Measurements from ENCODE around the gene NUDC.

Gene NUDC

GRCh38 chr1:26888231-26888630 lies 33.3 kb upstream of the NUDC start:
- no peak for DNase-seq (ENCODE audit: low spot score)
- TF ChIP-seq CTCF (IDR thresholded peaks at IDR 0.05; ENCODE audit: extremely low read depth, missing control alignments): no peak

GRCh38 chr1:26889551-26890466 lies 31.7 kb upstream of the NUDC start, which contains the start of gene GPN2:
GPN2 (minus strand) TSS chr1:26890283; CDS start chr1:26890096, 187 bp downstream.
- no peak for TF ChIP-seq CTCF (IDR thresholded peaks at IDR 0.05; ENCODE audit: extremely low read depth, missing control alignments)
- DNase-seq (ENCODE audit: low spot score): peak; percentile 94

GRCh38 chr1:26890467-26890796 lies 31.1 kb upstream of the NUDC start:
- no peak for DNase-seq (ENCODE audit: low spot score)
- no peak for TF ChIP-seq CTCF (IDR thresholded peaks at IDR 0.05; ENCODE audit: extremely low read depth, missing control alignments)

GRCh38 chr1:26894263-26894662 lies 27.3 kb upstream of the NUDC start:
- DNase-seq (ENCODE audit: low spot score): no peak
- no peak for TF ChIP-seq CTCF (IDR thresholded peaks at IDR 0.05; ENCODE audit: extremely low read depth, missing control alignments)

- TF ChIP-seq CTCF (IDR thresholded peaks at IDR 0.05; ENCODE audit: extremely low read depth, missing control alignments): no peak
- no peak for DNase-seq (ENCODE audit: low spot score)
These were observed 24.2 kb upstream of the NUDC start for GRCh38 chr1:26897351-26897750.

- TF ChIP-seq CTCF (IDR thresholded peaks at IDR 0.05; ENCODE audit: extremely low read depth, missing control alignments): no peak
- peak; percentile 90 for DNase-seq (ENCODE audit: low spot score)
These were observed 21.3 kb upstream of the NUDC start, which contains the start of gene GPATCH3 for GRCh38 chr1:26900001-26900814. GPATCH3 (minus strand) TSS chr1:26900467; CDS start chr1:26900442, 25 bp downstream.

Data from GM20000 (cell line).